Loucy (cell line): ENCODE measurements around the gene EEF1A1.

Source experiments
- H2AFZ ChIP-seq: fragments of 200-600 bp; sonication (generic); 2 replicates; pipeline ENCODE4 v1.6.0; 2016; ENCODE audit warnings: antibody characterized with exemption, mild to moderate bottlenecking, low read length, moderate library complexity
- H3F3A ChIP-seq: fragments of 200-600 bp; 2 replicates; pipeline ENCODE4 v1.6.0; 2016; ENCODE audit warnings: antibody characterized with exemption, low read depth, mild to moderate bottlenecking
- H3K27me3 ChIP-seq: fragments of 200-600 bp; sonication (generic); 2 replicates; pipeline ENCODE4 v1.6.1; 2014; ENCODE audit warnings: low read length, mild to moderate bottlenecking; ENCODE audit not compliant: insufficient read depth, poor library complexity, severe bottlenecking
- H3K36me3 ChIP-seq: fragments of 200-600 bp; sonication (generic); 2 replicates; pipeline ENCODE4 v1.6.1; 2016; ENCODE audit warnings: low read length; ENCODE audit not compliant: insufficient read depth
- H3K4me1 ChIP-seq: fragments of 200-600 bp; sonication (generic); 2 replicates; pipeline ENCODE4 v1.5.1; 2014; ENCODE audit warnings: low read length, mild to moderate bottlenecking; ENCODE audit not compliant: insufficient read depth, poor library complexity, severe bottlenecking
- H3K4me2 ChIP-seq: fragments of 200-600 bp; sonication (generic); 2 replicates; pipeline ENCODE4 v1.6.0; 2014; ENCODE audit warnings: antibody characterized with exemption, low read length, low read depth, mild to moderate bottlenecking; ENCODE audit not compliant: poor library complexity, severe bottlenecking
- H3K4me3 ChIP-seq: fragments of 200-600 bp; sonication (generic); 2 replicates; pipeline ENCODE4 v1.5.1; 2014; ENCODE audit warnings: low read length, mild to moderate bottlenecking, mixed read lengths; ENCODE audit not compliant: poor library complexity, severe bottlenecking
- H3K79me2 ChIP-seq: fragments of 200-600 bp; sonication (generic); 2 replicates; pipeline ENCODE4 v1.6.1; 2014; ENCODE audit warnings: low read length; ENCODE audit not compliant: insufficient read depth
- H3K9ac ChIP-seq: fragments of 200-600 bp; sonication (generic); 2 replicates; pipeline ENCODE4 v1.6.0; 2014; ENCODE audit warnings: mild to moderate bottlenecking, low read depth, low read length, moderate library complexity; ENCODE audit not compliant: poor library complexity, severe bottlenecking
- H3K9me2 ChIP-seq: fragments of 200-600 bp; sonication (generic); replicated peaks from 2 replicates; pipeline ENCODE4 v1.6.1; 2016; ENCODE audit warnings: low read depth, low read length, mixed read lengths
- H3K9me3 ChIP-seq: fragments of 200-600 bp; sonication (generic); 2 replicates; pipeline ENCODE4 v1.6.1; 2014; ENCODE audit warnings: mild to moderate bottlenecking, antibody characterized with exemption, low read length, low read depth; ENCODE audit not compliant: insufficient read depth
- H4K20me1 ChIP-seq: fragments of 200-600 bp; sonication (generic); 2 replicates; pipeline ENCODE4 v1.6.0; 2014; ENCODE audit warnings: antibody characterized with exemption, low read length, mild to moderate bottlenecking; ENCODE audit not compliant: insufficient read depth, poor library complexity, severe bottlenecking
- EZH2phosphoT487 ChIP-seq: fragments of 200-600 bp; IDR thresholded peaks from 2 replicates; pipeline ENCODE4 v1.6.1; 2018; ENCODE audit warnings: antibody characterized with exemption, mild to moderate bottlenecking, moderate library complexity, borderline replicate concordance
- TF ChIP-seq, protein P1 (sequence below): fragments of 200-600 bp; sonication (generic); conservative IDR thresholded peaks from 2 replicates; pipeline ENCODE4 v1.5.1; 2014; ENCODE audit warnings: mild to moderate bottlenecking, antibody characterized with exemption, low read length

The EEF1A1 gene

DNA sequence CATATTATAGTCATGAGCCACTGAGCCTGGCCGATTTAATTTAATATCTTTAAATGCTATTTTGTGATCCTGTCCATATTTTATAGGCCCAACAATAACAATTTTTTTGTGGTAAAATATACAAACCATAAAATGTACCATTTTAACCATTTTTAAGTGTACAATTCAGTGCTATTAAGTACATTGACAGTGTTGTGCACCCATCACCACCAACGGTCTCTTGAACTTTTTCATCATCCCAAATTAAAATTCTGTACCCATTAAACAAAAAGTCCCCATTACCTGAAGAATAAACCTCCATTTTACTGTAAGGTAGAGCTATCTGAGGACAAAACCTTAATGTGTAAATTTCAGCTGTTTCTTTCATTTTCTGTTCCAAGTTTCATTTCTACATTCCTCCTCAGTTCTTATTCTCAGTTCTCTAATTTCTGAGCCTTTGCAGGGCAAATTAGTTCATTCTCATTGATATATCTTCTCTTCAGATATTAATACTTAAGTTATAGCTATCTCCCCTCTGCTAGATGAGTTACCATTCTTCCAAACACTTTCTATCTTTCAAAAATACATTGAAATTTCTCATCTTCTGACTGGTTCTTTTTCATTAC lies 49.0 kb downstream of the EEF1A1 start:
- Histone ChIP-seq H3K9me2 (no peaks in the 10 kb centered on the region), H3K36me3 (peaks cover 60% of the 10 kb centered on the region), H3K4me2 (no peak overlapping the region), H3K27me3 (no peaks in the 10 kb centered on the region), H3K4me3 (no peak overlapping the region), H2AFZ (no peak overlapping the region), H3K79me2 (no peaks in the 10 kb centered on the region), H4K20me1 (no peaks in the 10 kb centered on the region), H3K9me3 (no peaks in the 10 kb centered on the region), H3F3A (no peaks in the 10 kb centered on the region; the same call in 1 of the 2 replicates), H3K4me1 (no peaks in the 10 kb centered on the region), H3K9ac (no peak overlapping the region)
- TF ChIP-seq, protein P1, sequence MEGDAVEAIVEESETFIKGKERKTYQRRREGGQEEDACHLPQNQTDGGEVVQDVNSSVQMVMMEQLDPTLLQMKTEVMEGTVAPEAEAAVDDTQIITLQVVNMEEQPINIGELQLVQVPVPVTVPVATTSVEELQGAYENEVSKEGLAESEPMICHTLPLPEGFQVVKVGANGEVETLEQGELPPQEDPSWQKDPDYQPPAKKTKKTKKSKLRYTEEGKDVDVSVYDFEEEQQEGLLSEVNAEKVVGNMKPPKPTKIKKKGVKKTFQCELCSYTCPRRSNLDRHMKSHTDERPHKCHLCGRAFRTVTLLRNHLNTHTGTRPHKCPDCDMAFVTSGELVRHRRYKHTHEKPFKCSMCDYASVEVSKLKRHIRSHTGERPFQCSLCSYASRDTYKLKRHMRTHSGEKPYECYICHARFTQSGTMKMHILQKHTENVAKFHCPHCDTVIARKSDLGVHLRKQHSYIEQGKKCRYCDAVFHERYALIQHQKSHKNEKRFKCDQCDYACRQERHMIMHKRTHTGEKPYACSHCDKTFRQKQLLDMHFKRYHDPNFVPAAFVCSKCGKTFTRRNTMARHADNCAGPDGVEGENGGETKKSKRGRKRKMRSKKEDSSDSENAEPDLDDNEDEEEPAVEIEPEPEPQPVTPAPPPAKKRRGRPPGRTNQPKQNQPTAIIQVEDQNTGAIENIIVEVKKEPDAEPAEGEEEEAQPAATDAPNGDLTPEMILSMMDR: no peak
- TF ChIP-seq EZH2phosphoT487: no peak
